ENCODE data around the gene CD40.

CD40 gene

GRCh38 chr20:46076806-46077205 is 41.3 kb upstream of the CD40 start:
- Histone ChIP-seq H3F3A (ENCODE audit: insufficient read depth) (no peaks in the 10 kb centered on the region; the same call in 1 of the 2 replicates), H2AFZ (ENCODE audit: low read depth, low read length, severe bottlenecking) (no peak overlapping the region), H3K36me3 (ENCODE audit: low read length) (0 out of 2 replicates have a peak, but pooled peaks cover 7% of the 10 kb centered on the region), H3K4me2 (ENCODE audit: low read depth, low read length, poor library complexity, severe bottlenecking) (no peak overlapping the region), H3K27ac (ENCODE audit: low read depth, low read length) (no peak overlapping the region), H3K4me3 (ENCODE audit: insufficient read depth, low read length, poor library complexity, severe bottlenecking) (no peak overlapping the region), H3K27me3 (ENCODE audit: low read length) (no peaks in the 10 kb centered on the region), H3K9me2 (replicated peaks; ENCODE audit: insufficient read depth, low read length) (no peaks in the 10 kb centered on the region), H4K20me1 (ENCODE audit: low read depth, low read length) (peaks cover 18% of the 10 kb centered on the region), H3K79me2 (ENCODE audit: insufficient read depth, low read length) (peaks cover 48% of the 10 kb centered on the region), H3K9ac (ENCODE audit: low read length) (no peak overlapping the region), H3K9me3 (ENCODE audit: insufficient read depth, low read length) (no peaks in the 10 kb centered on the region)
- TF ChIP-seq CTCF (IDR thresholded peaks at IDR 0.05; ENCODE audit: insufficient read depth, low read length, poor library complexity, severe bottlenecking), result no peak
- TF ChIP-seq EZH2phosphoT487 (conservative IDR thresholded peaks at IDR 0.05; ENCODE audit: low read length), result no peak

- no peak overlapping the region for H3K4me3 ChIP-seq (ENCODE audit: insufficient read depth, low read length, poor library complexity, severe bottlenecking)
- H3F3A ChIP-seq (ENCODE audit: insufficient read depth), result no peaks in the 10 kb centered on the region; the same call in 1 of the 2 replicates
- TF ChIP-seq CTCF (IDR thresholded peaks at IDR 0.05; ENCODE audit: insufficient read depth, low read length, poor library complexity, severe bottlenecking) (no peak), EZH2phosphoT487 (conservative IDR thresholded peaks at IDR 0.05; ENCODE audit: low read length) (no peak)
- no peaks in the 10 kb centered on the region for H3K9me2 ChIP-seq (replicated peaks; ENCODE audit: insufficient read depth, low read length)
- H3K27me3 ChIP-seq (ENCODE audit: low read length), result no peaks in the 10 kb centered on the region
- H3K9ac ChIP-seq (ENCODE audit: low read length), result no peak overlapping the region
- no peak overlapping the region for H3K27ac ChIP-seq (ENCODE audit: low read depth, low read length)
- 0 out of 2 replicates have a peak, but pooled peaks cover 7% of the 10 kb centered on the region for H3K36me3 ChIP-seq (ENCODE audit: low read length)
- H3K9me3 ChIP-seq (ENCODE audit: insufficient read depth, low read length), result no peaks in the 10 kb centered on the region
- H3K4me2 ChIP-seq (ENCODE audit: low read depth, low read length, poor library complexity, severe bottlenecking), result no peak overlapping the region
- H2AFZ ChIP-seq (ENCODE audit: low read depth, low read length, severe bottlenecking), result no peak overlapping the region
- peaks cover 27% of the 10 kb centered on the region for H4K20me1 ChIP-seq (ENCODE audit: low read depth, low read length)
- H3K79me2 ChIP-seq (ENCODE audit: insufficient read depth, low read length), result peaks cover 58% of the 10 kb centered on the region
These were observed 40.3 kb upstream of the CD40 start for GRCh38 chr20:46077642-46078305.

GRCh38 chr20:46078954-46079353 is 39.2 kb upstream of the CD40 start:
- Histone ChIP-seq H3K9ac (ENCODE audit: low read length) (no peak overlapping the region), H3K4me2 (ENCODE audit: low read depth, low read length, poor library complexity, severe bottlenecking) (no peak overlapping the region), H3F3A (ENCODE audit: insufficient read depth) (no peaks in the 10 kb centered on the region; the same call in 1 of the 2 replicates), H3K9me2 (replicated peaks; ENCODE audit: insufficient read depth, low read length) (no peaks in the 10 kb centered on the region), H4K20me1 (ENCODE audit: low read depth, low read length) (peaks cover 39% of the 10 kb centered on the region), H3K27me3 (ENCODE audit: low read length) (no peaks in the 10 kb centered on the region), H3K79me2 (ENCODE audit: insufficient read depth, low read length) (peaks cover 70% of the 10 kb centered on the region), H3K9me3 (ENCODE audit: insufficient read depth, low read length) (no peaks in the 10 kb centered on the region), H3K36me3 (ENCODE audit: low read length) (0 out of 2 replicates have a peak, but pooled peaks cover 7% of the 10 kb centered on the region), H3K4me3 (ENCODE audit: insufficient read depth, low read length, poor library complexity, severe bottlenecking) (no peak overlapping the region), H3K27ac (ENCODE audit: low read depth, low read length) (no peak overlapping the region), H2AFZ (ENCODE audit: low read depth, low read length, severe bottlenecking) (no peak overlapping the region)
- TF ChIP-seq EZH2phosphoT487 (conservative IDR thresholded peaks at IDR 0.05; ENCODE audit: low read length), result no peak
- no peak for TF ChIP-seq CTCF (IDR thresholded peaks at IDR 0.05; ENCODE audit: insufficient read depth, low read length, poor library complexity, severe bottlenecking)
